ENCODE results near the gene ZNF775.

Gene ZNF775

DNA sequence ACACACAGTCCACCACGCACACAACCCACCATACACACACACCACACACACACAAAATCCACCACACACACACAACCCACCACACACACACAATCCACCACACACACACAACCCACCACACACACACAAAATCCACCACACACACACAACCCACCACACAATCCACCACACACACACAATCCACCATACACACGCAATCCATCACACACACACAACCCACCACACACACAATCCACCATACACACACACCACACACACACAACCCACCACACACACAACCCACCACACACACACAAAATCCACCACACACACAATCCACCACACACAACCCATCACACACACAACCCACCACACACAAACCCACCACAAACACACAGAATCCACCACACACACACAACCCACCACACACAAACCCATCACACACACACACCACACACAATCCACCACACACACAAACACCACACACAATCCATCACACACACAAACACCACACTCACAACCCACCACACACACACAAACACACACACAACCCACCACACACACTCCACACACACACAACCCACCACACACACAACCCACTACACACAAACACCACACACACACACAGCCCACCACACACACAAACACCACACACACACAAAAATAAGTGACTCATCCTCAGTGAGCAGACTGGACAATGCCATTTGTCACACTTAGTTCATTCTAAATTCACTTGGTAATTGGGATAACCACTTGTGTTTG lies 19.3 kb upstream of the ZNF775 start:
- no peak for TF ChIP-seq BACH2 (CRISPR knock-in tag; IDR thresholded peaks at IDR 0.05; ENCODE audit: borderline replicate concordance)
- no peak for TF ChIP-seq RARB (CRISPR knock-in tag; IDR thresholded peaks at IDR 0.05)
- TF ChIP-seq TOX (CRISPR knock-in tag; IDR thresholded peaks at IDR 0.05; ENCODE audit: borderline replicate concordance), result no peak
- no peak for TF ChIP-seq ISL1 (CRISPR knock-in tag; IDR thresholded peaks at IDR 0.05)
- ATAC-seq, result no peak

DNA sequence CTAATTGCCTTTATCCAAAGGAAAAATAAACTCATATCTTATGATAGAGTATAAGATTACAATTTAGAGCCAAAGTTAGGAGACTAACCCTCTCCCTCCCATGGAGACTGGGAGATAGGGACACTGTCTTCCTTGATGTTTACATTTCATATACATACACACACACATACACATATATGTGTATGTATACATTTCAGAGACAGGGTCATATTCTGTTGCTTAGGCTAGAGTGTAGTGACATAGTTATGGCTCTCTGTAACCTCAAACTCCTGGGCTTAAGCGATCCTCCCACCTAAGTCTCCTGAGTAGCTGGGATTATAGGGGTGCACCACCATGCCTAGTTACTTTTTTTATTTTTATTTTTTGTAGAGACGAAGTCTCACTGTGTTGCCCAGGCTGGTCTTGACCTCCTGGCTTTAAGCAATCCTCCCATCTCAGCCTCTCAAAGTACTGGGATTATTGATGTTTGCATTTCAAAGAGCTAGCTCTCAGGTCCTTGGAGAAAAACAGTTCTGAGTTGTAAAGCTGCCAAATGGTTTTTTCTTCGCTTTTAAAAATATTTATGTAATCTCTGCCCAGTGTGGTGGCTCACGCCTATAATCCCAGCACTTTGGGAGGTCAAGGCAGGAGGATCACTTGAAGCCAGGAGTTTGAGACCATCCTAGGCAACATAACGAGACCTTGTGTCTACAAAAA lies 18.6 kb upstream of the ZNF775 start:
- no peak for ATAC-seq
- TF ChIP-seq PPARA (CRISPR knock-in tag; IDR thresholded peaks at IDR 0.05; ENCODE audit: borderline replicate concordance) (no peak), ISL1 (CRISPR knock-in tag; IDR thresholded peaks at IDR 0.05) (no peak), ZFP30 (CRISPR knock-in tag; IDR thresholded peaks at IDR 0.05) (no peak), GLIS3 (CRISPR knock-in tag; IDR thresholded peaks at IDR 0.05) (no peak), ZNF70 (CRISPR knock-in tag; IDR thresholded peaks at IDR 0.05) (no peak), TCF4 (CRISPR knock-in tag; IDR thresholded peaks at IDR 0.05; ENCODE audit: borderline replicate concordance) (no peak), OSR1 (CRISPR knock-in tag; IDR thresholded peaks at IDR 0.05) (no peak), ZC3H10 (CRISPR knock-in tag; IDR thresholded peaks at IDR 0.05) (no peak), RARB (CRISPR knock-in tag; IDR thresholded peaks at IDR 0.05) (no peak), CSDC2 (CRISPR knock-in tag; IDR thresholded peaks at IDR 0.05) (no peak), TOX (CRISPR knock-in tag; IDR thresholded peaks at IDR 0.05; ENCODE audit: borderline replicate concordance) (no peak), SNAI2 (CRISPR knock-in tag; IDR thresholded peaks at IDR 0.05) (no peak), ZNF565 (CRISPR knock-in tag; conservative IDR thresholded peaks at IDR 0.05; ENCODE audit: low read depth) (no peak), ESRRG (CRISPR knock-in tag; IDR thresholded peaks at IDR 0.05) (no peak)
- TF ChIP-seq, protein P1, sequence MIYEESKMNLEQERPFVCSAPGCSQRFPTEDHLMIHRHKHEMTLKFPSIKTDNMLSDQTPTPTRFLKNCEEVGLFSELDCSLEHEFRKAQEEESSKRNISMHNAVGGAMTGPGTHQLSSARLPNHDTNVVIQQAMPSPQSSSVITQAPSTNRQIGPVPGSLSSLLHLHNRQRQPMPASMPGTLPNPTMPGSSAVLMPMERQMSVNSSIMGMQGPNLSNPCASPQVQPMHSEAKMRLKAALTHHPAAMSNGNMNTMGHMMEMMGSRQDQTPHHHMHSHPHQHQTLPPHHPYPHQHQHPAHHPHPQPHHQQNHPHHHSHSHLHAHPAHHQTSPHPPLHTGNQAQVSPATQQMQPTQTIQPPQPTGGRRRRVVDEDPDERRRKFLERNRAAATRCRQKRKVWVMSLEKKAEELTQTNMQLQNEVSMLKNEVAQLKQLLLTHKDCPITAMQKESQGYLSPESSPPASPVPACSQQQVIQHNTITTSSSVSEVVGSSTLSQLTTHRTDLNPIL (CRISPR knock-in tag; IDR thresholded peaks at IDR 0.05; ENCODE audit: low read depth), result no peak
- TF ChIP-seq, protein P2, sequence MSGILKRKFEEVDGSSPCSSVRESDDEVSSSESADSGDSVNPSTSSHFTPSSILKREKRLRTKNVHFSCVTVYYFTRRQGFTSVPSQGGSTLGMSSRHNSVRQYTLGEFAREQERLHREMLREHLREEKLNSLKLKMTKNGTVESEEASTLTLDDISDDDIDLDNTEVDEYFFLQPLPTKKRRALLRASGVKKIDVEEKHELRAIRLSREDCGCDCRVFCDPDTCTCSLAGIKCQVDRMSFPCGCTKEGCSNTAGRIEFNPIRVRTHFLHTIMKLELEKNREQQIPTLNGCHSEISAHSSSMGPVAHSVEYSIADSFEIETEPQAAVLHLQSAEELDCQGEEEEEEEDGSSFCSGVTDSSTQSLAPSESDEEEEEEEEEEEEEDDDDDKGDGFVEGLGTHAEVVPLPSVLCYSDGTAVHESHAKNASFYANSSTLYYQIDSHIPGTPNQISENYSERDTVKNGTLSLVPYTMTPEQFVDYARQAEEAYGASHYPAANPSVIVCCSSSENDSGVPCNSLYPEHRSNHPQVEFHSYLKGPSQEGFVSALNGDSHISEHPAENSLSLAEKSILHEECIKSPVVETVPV (CRISPR knock-in tag; IDR thresholded peaks at IDR 0.05), result no peak

DNA sequence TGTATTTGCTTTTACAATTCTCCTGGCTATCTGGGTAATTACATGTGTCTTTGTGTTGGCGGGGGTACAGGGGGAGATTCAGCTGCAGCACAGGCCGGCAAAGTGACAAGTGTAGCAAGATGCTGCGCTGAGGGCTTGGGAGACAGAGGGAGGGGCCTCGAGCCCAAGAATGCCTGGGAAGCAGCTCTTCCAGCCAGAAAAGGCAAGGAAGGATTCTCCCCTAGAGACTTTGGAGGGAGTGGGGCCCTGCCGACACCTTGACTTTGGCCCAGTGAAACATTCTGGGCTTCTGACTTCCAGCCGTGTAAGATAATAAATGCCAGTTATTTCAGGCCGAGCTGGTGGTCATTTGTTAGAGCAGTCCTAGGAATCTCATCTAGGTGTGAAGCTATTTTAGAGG lies 17.7 kb upstream of the ZNF775 start:
- TF ChIP-seq OSR1 (CRISPR knock-in tag; IDR thresholded peaks at IDR 0.05) (no peak), ZC3H10 (CRISPR knock-in tag; IDR thresholded peaks at IDR 0.05) (no peak), ZFP30 (CRISPR knock-in tag; IDR thresholded peaks at IDR 0.05) (no peak), ZNF70 (CRISPR knock-in tag; IDR thresholded peaks at IDR 0.05) (no peak), ESRRG (CRISPR knock-in tag; IDR thresholded peaks at IDR 0.05) (no peak), BACH2 (CRISPR knock-in tag; IDR thresholded peaks at IDR 0.05; ENCODE audit: borderline replicate concordance) (no peak), ARNTL (CRISPR knock-in tag; IDR thresholded peaks at IDR 0.05; ENCODE audit: borderline replicate concordance, low read depth) (no peak), ISL1 (CRISPR knock-in tag; IDR thresholded peaks at IDR 0.05) (no peak), TCF4 (CRISPR knock-in tag; IDR thresholded peaks at IDR 0.05; ENCODE audit: borderline replicate concordance) (no peak)
- TF ChIP-seq, protein P1 (CRISPR knock-in tag; IDR thresholded peaks at IDR 0.05; ENCODE audit: low read depth), result no peak
- TF ChIP-seq, protein P2 (CRISPR knock-in tag; IDR thresholded peaks at IDR 0.05), result no peak
- TF ChIP-seq, protein P3, sequence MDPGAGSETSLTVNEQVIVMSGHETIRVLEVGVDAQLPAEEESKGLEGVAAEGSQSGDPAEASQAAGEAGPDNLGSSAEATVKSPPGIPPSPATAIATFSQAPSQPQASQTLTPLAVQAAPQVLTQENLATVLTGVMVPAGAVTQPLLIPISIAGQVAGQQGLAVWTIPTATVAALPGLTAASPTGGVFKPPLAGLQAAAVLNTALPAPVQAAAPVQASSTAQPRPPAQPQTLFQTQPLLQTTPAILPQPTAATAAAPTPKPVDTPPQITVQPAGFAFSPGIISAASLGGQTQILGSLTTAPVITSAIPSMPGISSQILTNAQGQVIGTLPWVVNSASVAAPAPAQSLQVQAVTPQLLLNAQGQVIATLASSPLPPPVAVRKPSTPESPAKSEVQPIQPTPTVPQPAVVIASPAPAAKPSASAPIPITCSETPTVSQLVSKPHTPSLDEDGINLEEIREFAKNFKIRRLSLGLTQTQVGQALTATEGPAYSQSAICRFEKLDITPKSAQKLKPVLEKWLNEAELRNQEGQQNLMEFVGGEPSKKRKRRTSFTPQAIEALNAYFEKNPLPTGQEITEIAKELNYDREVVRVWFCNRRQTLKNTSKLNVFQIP (CRISPR knock-in tag; IDR thresholded peaks at IDR 0.05; ENCODE audit: borderline replicate concordance, low read depth), result no peak
- no peak for ATAC-seq
